ENCODE measurements around the gene CCDC33. TPM values are rescaled to one million over a fixed set of nuclear protein-coding genes. Genes with fewer than 3 reads are reported as not detected.

The CCDC33 gene
- total and polyA plus RNA-seq, 2 experiments from 2014 or later, result 2.6 to 2.8 TPM

- Histone ChIP-seq H3K4me2 (no peak overlapping the region), H3K27ac (ENCODE audit: low read depth) (no peak overlapping the region), H3K36me3 (ENCODE audit: insufficient read depth) (no peaks in the 10 kb centered on the region), H2AFZ (no peak overlapping the region), H3K27me3 (ENCODE audit: insufficient read depth) (no peaks in the 10 kb centered on the region), H4K20me1 (replicated peaks; ENCODE audit: insufficient read depth) (no peaks in the 10 kb centered on the region), H3K9me2 (ENCODE audit: insufficient read depth) (no peaks in the 10 kb centered on the region), H3K4me3 (no peak overlapping the region), H3K4me1 (ENCODE audit: insufficient read depth) (no peaks in the 10 kb centered on the region), H3K79me2 (replicated peaks; ENCODE audit: insufficient read depth) (no peaks in the 10 kb centered on the region), H3F3A (replicated peaks; ENCODE audit: low read depth) (no peaks in the 10 kb centered on the region)
- TF ChIP-seq EZH2 (IDR thresholded peaks at IDR 0.05; ENCODE audit: low read depth, unreplicated experiment), result no peak
- TF ChIP-seq STAT1 (IDR thresholded peaks at IDR 0.05; ENCODE audit: unreplicated experiment), result no peak
- TF ChIP-seq ZNF114 (CRISPR knock-in tag; IDR thresholded peaks at IDR 0.05), result no peak
- TF ChIP-seq ZNF331 (CRISPR knock-in tag; IDR thresholded peaks at IDR 0.05; ENCODE audit: low read depth), result no peak
- no peak for TF ChIP-seq JUNB (IDR thresholded peaks at IDR 0.05; ENCODE audit: unreplicated experiment)
- no peak for TF ChIP-seq CREB1 (CRISPR knock-in tag; IDR thresholded peaks at IDR 0.05; ENCODE audit: low read depth)
- TF ChIP-seq POLR2AphosphoS5 (IDR thresholded peaks at IDR 0.05; ENCODE audit: low read depth), result no peak
- TF ChIP-seq, protein P1, sequence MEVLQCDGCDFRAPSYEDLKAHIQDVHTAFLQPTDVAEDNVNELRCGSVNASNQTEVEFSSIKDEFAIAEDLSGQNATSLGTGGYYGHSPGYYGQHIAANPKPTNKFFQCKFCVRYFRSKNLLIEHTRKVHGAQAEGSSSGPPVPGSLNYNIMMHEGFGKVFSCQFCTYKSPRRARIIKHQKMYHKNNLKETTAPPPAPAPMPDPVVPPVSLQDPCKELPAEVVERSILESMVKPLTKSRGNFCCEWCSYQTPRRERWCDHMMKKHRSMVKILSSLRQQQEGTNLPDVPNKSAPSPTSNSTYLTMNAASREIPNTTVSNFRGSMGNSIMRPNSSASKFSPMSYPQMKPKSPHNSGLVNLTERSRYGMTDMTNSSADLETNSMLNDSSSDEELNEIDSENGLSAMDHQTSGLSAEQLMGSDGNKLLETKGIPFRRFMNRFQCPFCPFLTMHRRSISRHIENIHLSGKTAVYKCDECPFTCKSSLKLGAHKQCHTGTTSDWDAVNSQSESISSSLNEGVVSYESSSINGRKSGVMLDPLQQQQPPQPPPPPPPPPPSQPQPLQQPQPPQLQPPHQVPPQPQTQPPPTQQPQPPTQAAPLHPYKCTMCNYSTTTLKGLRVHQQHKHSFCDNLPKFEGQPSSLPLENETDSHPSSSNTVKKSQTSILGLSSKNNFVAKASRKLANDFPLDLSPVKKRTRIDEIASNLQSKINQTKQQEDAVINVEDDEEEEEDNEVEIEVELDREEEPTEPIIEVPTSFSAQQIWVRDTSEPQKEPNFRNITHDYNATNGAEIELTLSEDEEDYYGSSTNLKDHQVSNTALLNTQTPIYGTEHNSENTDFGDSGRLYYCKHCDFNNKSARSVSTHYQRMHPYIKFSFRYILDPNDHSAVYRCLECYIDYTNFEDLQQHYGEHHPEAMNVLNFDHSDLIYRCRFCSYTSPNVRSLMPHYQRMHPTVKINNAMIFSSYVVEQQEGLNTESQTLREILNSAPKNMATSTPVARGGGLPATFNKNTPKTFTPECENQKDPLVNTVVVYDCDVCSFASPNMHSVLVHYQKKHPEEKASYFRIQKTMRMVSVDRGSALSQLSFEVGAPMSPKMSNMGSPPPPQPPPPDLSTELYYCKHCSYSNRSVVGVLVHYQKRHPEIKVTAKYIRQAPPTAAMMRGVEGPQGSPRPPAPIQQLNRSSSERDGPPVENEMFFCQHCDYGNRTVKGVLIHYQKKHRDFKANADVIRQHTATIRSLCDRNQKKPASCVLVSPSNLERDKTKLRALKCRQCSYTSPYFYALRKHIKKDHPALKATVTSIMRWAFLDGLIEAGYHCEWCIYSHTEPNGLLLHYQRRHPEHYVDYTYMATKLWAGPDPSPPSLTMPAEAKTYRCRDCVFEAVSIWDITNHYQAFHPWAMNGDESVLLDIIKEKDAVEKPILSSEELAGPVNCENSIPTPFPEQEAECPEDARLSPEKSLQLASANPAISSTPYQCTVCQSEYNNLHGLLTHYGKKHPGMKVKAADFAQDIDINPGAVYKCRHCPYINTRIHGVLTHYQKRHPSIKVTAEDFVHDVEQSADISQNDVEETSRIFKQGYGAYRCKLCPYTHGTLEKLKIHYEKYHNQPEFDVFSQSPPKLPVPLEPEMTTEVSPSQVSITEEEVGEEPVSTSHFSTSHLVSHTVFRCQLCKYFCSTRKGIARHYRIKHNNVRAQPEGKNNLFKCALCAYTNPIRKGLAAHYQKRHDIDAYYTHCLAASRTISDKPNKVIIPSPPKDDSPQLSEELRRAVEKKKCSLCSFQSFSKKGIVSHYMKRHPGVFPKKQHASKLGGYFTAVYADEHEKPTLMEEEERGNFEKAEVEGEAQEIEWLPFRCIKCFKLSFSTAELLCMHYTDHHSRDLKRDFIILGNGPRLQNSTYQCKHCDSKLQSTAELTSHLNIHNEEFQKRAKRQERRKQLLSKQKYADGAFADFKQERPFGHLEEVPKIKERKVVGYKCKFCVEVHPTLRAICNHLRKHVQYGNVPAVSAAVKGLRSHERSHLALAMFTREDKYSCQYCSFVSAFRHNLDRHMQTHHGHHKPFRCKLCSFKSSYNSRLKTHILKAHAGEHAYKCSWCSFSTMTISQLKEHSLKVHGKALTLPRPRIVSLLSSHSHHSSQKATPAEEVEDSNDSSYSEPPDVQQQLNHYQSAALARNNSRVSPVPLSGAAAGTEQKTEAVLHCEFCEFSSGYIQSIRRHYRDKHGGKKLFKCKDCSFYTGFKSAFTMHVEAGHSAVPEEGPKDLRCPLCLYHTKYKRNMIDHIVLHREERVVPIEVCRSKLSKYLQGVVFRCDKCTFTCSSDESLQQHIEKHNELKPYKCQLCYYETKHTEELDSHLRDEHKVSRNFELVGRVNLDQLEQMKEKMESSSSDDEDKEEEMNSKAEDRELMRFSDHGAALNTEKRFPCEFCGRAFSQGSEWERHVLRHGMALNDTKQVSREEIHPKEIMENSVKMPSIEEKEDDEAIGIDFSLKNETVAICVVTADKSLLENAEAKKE (CRISPR knock-in tag; IDR thresholded peaks at IDR 0.05), result no peak
- no peak for TF ChIP-seq NANOG (IDR thresholded peaks at IDR 0.05; ENCODE audit: borderline replicate concordance)
- TF ChIP-seq ETS1 (IDR thresholded peaks at IDR 0.05), result no peak
- no peak for TF ChIP-seq EZH2phosphoT487 (IDR thresholded peaks at IDR 0.05; ENCODE audit: unreplicated experiment)
- peaks cover 15% of the 10 kb centered on the region for H3K27me3 Mint-ChIP-seq (ENCODE audit: insufficient read depth, low read depth, poor library complexity)
- no peak for DNase-seq (ENCODE audit: low spot score)
- H3K9me3 Mint-ChIP-seq, result no peaks in the 10 kb centered on the region; the same call in 2 of the 3 replicates
- no peaks in the 10 kb centered on the region for H3K36me3 Mint-ChIP-seq (ENCODE audit: low read depth)
- H3K4me3 Mint-ChIP-seq, result no peak overlapping the region
- H3K27ac Mint-ChIP-seq, result no peak overlapping the region
- H3K4me1 Mint-ChIP-seq, result peaks cover 8% of the 10 kb centered on the region
- ATAC-seq, result no peak
Measured at GRCh38 chr15:74272812-74273211, 36.7 kb downstream of the CCDC33 start.

Measured in GM23338 (cell line).